Testis (tissue), 3 donors: ENCODE measurements around the gene RABGAP1L. TPM values are rescaled to one million over a fixed set of nuclear protein-coding genes. Genes with fewer than 3 reads are reported as not detected.

Source experiments
- DNase-seq: peaks from one replicate; pipeline ENCODE4 v3.0.0-alpha.2; 2019
- H3K27ac ChIP-seq, 2 donors: fragments of 200-600 bp; sonication (generic); one replicate each; pipeline ENCODE4 v1.5.1; 2019
- H3K27me3 ChIP-seq: fragments of 200-600 bp; sonication (generic); one replicate; pipeline ENCODE4 v1.5.1; 2019
- H3K36me3 ChIP-seq: fragments of 200-600 bp; sonication (generic); one replicate; pipeline ENCODE4 v1.5.1; 2017; ENCODE audit warnings: low read depth; ENCODE audit errors: missing control alignments
- H3K4me1 ChIP-seq: fragments of 200-600 bp; sonication (generic); one replicate; pipeline ENCODE4 v1.5.1; 2019
- H3K4me3 ChIP-seq, 2 donors: fragments of 200-600 bp; sonication (generic); one replicate each; pipeline ENCODE4 v1.5.1; 2017 to 2019
- H3K9me3 ChIP-seq: fragments of 200-600 bp; sonication (generic); one replicate; pipeline ENCODE4 v1.5.1; 2017
- POLR2A ChIP-seq: fragments of 450-650 bp; IDR thresholded peaks from one replicate; pipeline ENCODE4 v1.6.1; 2017; ENCODE audit warnings: antibody characterized with exemption, mild to moderate bottlenecking, moderate library complexity
- WGBS, 2 donors: methylation state at CpG; one replicate each; pipeline ENCODE4 v1.1.5; 2018; 5-methylcytosine and 5-hydroxymethylcytosine counted together
- intact Hi-C: fragments of 100-400 bp; cut with DNase I; formaldehyde crosslinking; loops from one replicate; pipeline ENCODE4 v1.15.1; 2023; ENCODE audit warnings: low total_unique reads
- polyA plus RNA-seq: library from polyadenylated mRNA; stranded (reverse); fragments of 350-450 nt; fragmentation: Illumina TruSeq; extraction: RNeasy Lipid Tissue Mini Kit (QIAGEN cat#74804); gene quantifications from one replicate; pipeline ENCODE4 v1.2.3, GENCODE V29; 2014; ENCODE audit warnings: low read depth, low replicate concordance; ENCODE audit not compliant: insufficient read depth
- total RNA-seq, 2 donors: library from RNA; depleted of rRNA; stranded (reverse); fragments of >200 nt; gene quantifications; one replicate each; pipeline ENCODE4 v1.2.3, GENCODE V29; 2016
- TF ChIP-seq, protein P1 (sequence below), 3 experiments: fragments of 450-650 bp in 2 of 3; fragments of 200-600 bp in 1 of 3; sonication (generic) in 1 of 3; IDR thresholded peaks; one replicate each; pipeline ENCODE4 v1.5.1; 2016 to 2019; ENCODE audit warnings: antibody characterized with exemption in 3 of 3, mild to moderate bottlenecking in 2 of 3, moderate library complexity in 1 of 3

The RABGAP1L gene
- total and polyA plus RNA-seq, 3 donors from 2014 or later, result 40.5 to 53.1 (median 49.5) TPM

GRCh38 chr1:174946031-174946430 is 786.7 kb downstream of the RABGAP1L start:
- no peaks in the 10 kb centered on the region for H3K4me1 ChIP-seq
- H3K27me3 ChIP-seq, result no peaks in the 10 kb centered on the region
- H3K36me3 ChIP-seq, result no peaks in the 10 kb centered on the region
- H3K9me3 ChIP-seq, result no peaks in the 10 kb centered on the region
- intact Hi-C loops, result no loop called here
- WGBS, 2 donors, result 69 to 73% methylated on average over 2 of the region's 2 CpGs
- no peak for DNase-seq
- H3K27ac ChIP-seq, result no peak overlapping the region
- no peak overlapping the region for H3K4me3 ChIP-seq
- TF ChIP-seq, protein P1, sequence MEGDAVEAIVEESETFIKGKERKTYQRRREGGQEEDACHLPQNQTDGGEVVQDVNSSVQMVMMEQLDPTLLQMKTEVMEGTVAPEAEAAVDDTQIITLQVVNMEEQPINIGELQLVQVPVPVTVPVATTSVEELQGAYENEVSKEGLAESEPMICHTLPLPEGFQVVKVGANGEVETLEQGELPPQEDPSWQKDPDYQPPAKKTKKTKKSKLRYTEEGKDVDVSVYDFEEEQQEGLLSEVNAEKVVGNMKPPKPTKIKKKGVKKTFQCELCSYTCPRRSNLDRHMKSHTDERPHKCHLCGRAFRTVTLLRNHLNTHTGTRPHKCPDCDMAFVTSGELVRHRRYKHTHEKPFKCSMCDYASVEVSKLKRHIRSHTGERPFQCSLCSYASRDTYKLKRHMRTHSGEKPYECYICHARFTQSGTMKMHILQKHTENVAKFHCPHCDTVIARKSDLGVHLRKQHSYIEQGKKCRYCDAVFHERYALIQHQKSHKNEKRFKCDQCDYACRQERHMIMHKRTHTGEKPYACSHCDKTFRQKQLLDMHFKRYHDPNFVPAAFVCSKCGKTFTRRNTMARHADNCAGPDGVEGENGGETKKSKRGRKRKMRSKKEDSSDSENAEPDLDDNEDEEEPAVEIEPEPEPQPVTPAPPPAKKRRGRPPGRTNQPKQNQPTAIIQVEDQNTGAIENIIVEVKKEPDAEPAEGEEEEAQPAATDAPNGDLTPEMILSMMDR (IDR thresholded peaks at IDR 0.05), result no peak
- TF ChIP-seq POLR2A, result no peak

GRCh38 chr1:174949061-174949460 is 789.7 kb downstream of the RABGAP1L start:
- no peaks in the 10 kb centered on the region for H3K9me3 ChIP-seq
- intact Hi-C loops, result no loop called here
- H3K27me3 ChIP-seq, result no peaks in the 10 kb centered on the region
- 89 to 97% methylated on average over 1 of the region's 1 CpG for WGBS, 2 donors
- no peaks in the 10 kb centered on the region for H3K36me3 ChIP-seq
- H3K4me3 ChIP-seq, result no peak overlapping the region
- no peak overlapping the region for H3K27ac ChIP-seq
- no peaks in the 10 kb centered on the region for H3K4me1 ChIP-seq
- DNase-seq, result no peak
- TF ChIP-seq, protein P1 (IDR thresholded peaks at IDR 0.05), result no peak
- no peak for TF ChIP-seq POLR2A

GRCh38 chr1:174949645-174950044 is 790.3 kb downstream of the RABGAP1L start:
- no peak overlapping the region for H3K27ac ChIP-seq
- DNase-seq, result no peak
- intact Hi-C loops, result no loop called here
- no peak overlapping the region for H3K4me3 ChIP-seq
- TF ChIP-seq POLR2A, result no peak
- no peaks in the 10 kb centered on the region for H3K27me3 ChIP-seq
- H3K4me1 ChIP-seq, result no peaks in the 10 kb centered on the region
- H3K36me3 ChIP-seq, result no peaks in the 10 kb centered on the region
- no peaks in the 10 kb centered on the region for H3K9me3 ChIP-seq

GRCh38 chr1:174953285-174954072 is 794.2 kb downstream of the RABGAP1L start:
- no peaks in the 10 kb centered on the region for H3K9me3 ChIP-seq
- DNase-seq, result no peak
- H3K36me3 ChIP-seq, result no peaks in the 10 kb centered on the region
- TF ChIP-seq, protein P1 (IDR thresholded peaks at IDR 0.05), result no peak
- no peak for TF ChIP-seq POLR2A
- H3K27me3 ChIP-seq, result no peaks in the 10 kb centered on the region
- no peak overlapping the region for H3K4me3 ChIP-seq
- H3K27ac ChIP-seq, result no peak overlapping the region
- H3K4me1 ChIP-seq, result no peaks in the 10 kb centered on the region
- intact Hi-C loops, result no loop called here
- 41 to 54% methylated on average over 11 of the region's 11 CpGs for WGBS, 2 donors

DNA sequence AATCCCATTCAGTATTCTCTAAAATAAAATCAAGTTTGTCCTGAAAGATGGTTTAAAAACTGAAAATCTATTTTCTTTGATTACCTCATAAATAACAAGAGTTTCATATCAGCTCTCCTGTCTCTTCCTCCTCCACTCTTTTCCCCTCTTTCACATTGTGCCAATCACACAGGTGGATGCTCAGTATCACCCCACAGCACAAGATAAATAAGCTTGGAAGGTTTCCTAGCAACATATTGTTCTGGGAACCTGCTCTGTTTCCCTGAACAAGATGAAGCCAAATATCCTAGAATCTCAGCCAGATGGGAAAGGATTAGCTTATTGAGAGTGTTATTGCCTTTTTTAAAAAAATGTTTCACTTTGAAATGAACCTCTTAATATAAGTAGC is 794.7 kb downstream of the RABGAP1L start:
- H3K36me3 ChIP-seq, result no peaks in the 10 kb centered on the region
- no peaks in the 10 kb centered on the region for H3K9me3 ChIP-seq
- no peaks in the 10 kb centered on the region for H3K4me1 ChIP-seq
- DNase-seq, result no peak
- no peak overlapping the region for H3K27ac ChIP-seq
- no peaks in the 10 kb centered on the region for H3K27me3 ChIP-seq
- no peak for TF ChIP-seq POLR2A
- TF ChIP-seq, protein P1 (IDR thresholded peaks at IDR 0.05), result no peak
- intact Hi-C loops, result no loop called here
- no peak overlapping the region for H3K4me3 ChIP-seq
